Eye (tissue), 1 donor: ENCODE data around the gene HIRA.
"Not testable (repeated sequence)": the region's sequence is repeated elsewhere in the genome, so short reads cannot be mapped to it uniquely, and the experiment has no call there.

Experiments
- DNase-seq: peaks from one replicate; pipeline ENCODE4 v3.0.0-alpha.2; 2015

HIRA gene

GRCh38 chr22:19382240-19382639 is 49.3 kb downstream of the HIRA start:
- no peak for DNase-seq

- DNase-seq, result no peak
Observed at GRCh38 chr22:19378344-19378674, 53.2 kb downstream of the HIRA start.

- DNase-seq, result no peak
Observed at GRCh38 chr22:19377565-19378343, 53.8 kb downstream of the HIRA start.

- no peak for DNase-seq
Observed at GRCh38 chr22:19376971-19377370, 54.6 kb downstream of the HIRA start.

GRCh38 chr22:19376247-19376646 is 55.3 kb downstream of the HIRA start:
- no peak for DNase-seq

- no peak for DNase-seq
Observed at GRCh38 chr22:19375435-19375834, 56.1 kb downstream of the HIRA start.

GRCh38 chr22:19374410-19374809 is 57.1 kb downstream of the HIRA start:
- DNase-seq, result no peak

GRCh38 chr22:19373450-19373849 is 58.1 kb downstream of the HIRA start:
- no peak for DNase-seq

GRCh38 chr22:19371893-19372292 is 59.6 kb downstream of the HIRA start:
- no peak for DNase-seq

- no peak for DNase-seq
Observed at GRCh38 chr22:19368876-19369275, 62.7 kb downstream of the HIRA start.

- DNase-seq, result no peak
Observed at GRCh38 chr22:19367763-19368367, 63.7 kb downstream of the HIRA start.

- not testable (repeated sequence) for DNase-seq
Observed at GRCh38 chr22:19363541-19363940, 68.0 kb downstream of the HIRA start.

GRCh38 chr22:19361501-19362103 is 69.9 kb downstream of the HIRA start:
- DNase-seq, result no peak

- no peak for DNase-seq
Observed at GRCh38 chr22:19360862-19361261, 70.7 kb downstream of the HIRA start.

- DNase-seq, result no peak
Observed at GRCh38 chr22:19360300-19360792, 71.2 kb downstream of the HIRA start.

- DNase-seq, result no peak
Observed at GRCh38 chr22:19359554-19360299, 71.8 kb downstream of the HIRA start.

GRCh38 chr22:19358703-19359553 is 72.6 kb downstream of the HIRA start:
- DNase-seq, result no peak

GRCh38 chr22:19358195-19358594 is 73.3 kb downstream of the HIRA start:
- DNase-seq, result no peak

GRCh38 chr22:19357270-19358105 is 74.0 kb downstream of the HIRA start:
- DNase-seq, result no peak

- no peak for DNase-seq
Observed at GRCh38 chr22:19356708-19357269, 74.7 kb downstream of the HIRA start.
